Activated T-cell treated with anti-CD3 and anti-CD28 coated beads, Interleukin-2, amount 50 U/mL, for 24 hours (primary cell): ENCODE measurements around the gene EMP2.

Experiments used
- DNase-seq: peaks from one replicate; pipeline ENCODE4 v3.0.0-alpha.2; 2020
- H3K27ac Mint-ChIP-seq: 2 replicates; pipeline ENCODE4 v1.8.0; 2020; ENCODE audit warnings: mild to moderate bottlenecking, mixed read lengths
- H3K27me3 Mint-ChIP-seq: 2 replicates; pipeline ENCODE4 v1.8.0; 2020; ENCODE audit warnings: mixed read lengths
- H3K36me3 Mint-ChIP-seq: 2 replicates; pipeline ENCODE4 v1.8.0; 2020; ENCODE audit warnings: low read depth, mixed read lengths
- H3K4me1 Mint-ChIP-seq: 2 replicates; pipeline ENCODE4 v1.8.0; 2020; ENCODE audit warnings: low read depth, mixed read lengths
- H3K4me3 Mint-ChIP-seq: 2 replicates; pipeline ENCODE4 v1.8.0; 2020; ENCODE audit warnings: mild to moderate bottlenecking, moderate library complexity, mixed read lengths
- H3K9me3 Mint-ChIP-seq: 2 replicates; pipeline ENCODE4 v1.8.0; 2020; ENCODE audit warnings: mixed read lengths

EMP2 gene

GRCh38 chr16:10558746-10559641 is 21.4 kb downstream of the EMP2 start:
- no peaks in the 10 kb centered on the region for H3K36me3 Mint-ChIP-seq
- no peak overlapping the region for H3K4me3 Mint-ChIP-seq
- no peak for DNase-seq
- peaks cover 9% of the 10 kb centered on the region for H3K9me3 Mint-ChIP-seq
- H3K27ac Mint-ChIP-seq, result no peak overlapping the region
- H3K4me1 Mint-ChIP-seq, result no peaks in the 10 kb centered on the region
- peaks cover 26% of the 10 kb centered on the region for H3K27me3 Mint-ChIP-seq

GRCh38 chr16:10558305-10558704 is 22.1 kb downstream of the EMP2 start:
- Mint-ChIP-seq H3K36me3 (no peaks in the 10 kb centered on the region), H3K9me3 (peaks cover 9% of the 10 kb centered on the region), H3K27ac (no peak overlapping the region), H3K4me3 (no peak overlapping the region), H3K27me3 (peaks cover 24% of the 10 kb centered on the region), H3K4me1 (peaks cover 3% of the 10 kb centered on the region)
- no peak for DNase-seq

DNA sequence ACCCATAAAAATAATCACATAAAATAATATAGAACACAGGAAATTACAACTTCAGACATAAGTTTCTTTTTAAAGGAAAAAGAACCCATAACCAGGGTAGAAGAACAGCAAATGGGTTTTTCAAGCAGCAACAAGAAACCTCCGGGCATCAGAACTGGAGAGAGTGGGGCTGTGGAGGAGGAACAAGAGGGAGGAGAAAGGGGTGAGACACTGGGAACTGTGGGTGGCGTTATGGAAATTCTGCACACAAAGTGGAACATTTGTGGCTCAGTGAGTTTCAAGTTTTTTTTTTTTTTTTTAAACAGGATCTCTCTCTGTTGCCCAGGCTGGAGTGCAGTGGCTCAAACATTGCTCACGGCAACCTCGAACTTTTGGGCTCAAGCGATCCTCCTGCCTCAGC is 22.6 kb downstream of the EMP2 start:
- peaks cover 9% of the 10 kb centered on the region for H3K4me1 Mint-ChIP-seq
- H3K9me3 Mint-ChIP-seq, result peaks cover 9% of the 10 kb centered on the region
- H3K27ac Mint-ChIP-seq, result no peak overlapping the region
- DNase-seq, result no peak
- no peaks in the 10 kb centered on the region for H3K36me3 Mint-ChIP-seq
- H3K4me3 Mint-ChIP-seq, result no peak overlapping the region
- H3K27me3 Mint-ChIP-seq, result peaks cover 29% of the 10 kb centered on the region

- H3K36me3 Mint-ChIP-seq, result no peaks in the 10 kb centered on the region
- no peak overlapping the region for H3K4me3 Mint-ChIP-seq
- H3K4me1 Mint-ChIP-seq, result peaks cover 10% of the 10 kb centered on the region
- DNase-seq, result no peak
- no peaks in the 10 kb centered on the region for H3K9me3 Mint-ChIP-seq
- H3K27ac Mint-ChIP-seq, result no peak overlapping the region
- peaks cover 33% of the 10 kb centered on the region for H3K27me3 Mint-ChIP-seq
Observed at GRCh38 chr16:10556236-10556635, 24.2 kb downstream of the EMP2 start.

GRCh38 chr16:10554569-10554968 is 25.8 kb downstream of the EMP2 start:
- H3K4me3 Mint-ChIP-seq, result no peak overlapping the region
- H3K27me3 Mint-ChIP-seq, result peaks cover 36% of the 10 kb centered on the region
- DNase-seq, result no peak

DNA sequence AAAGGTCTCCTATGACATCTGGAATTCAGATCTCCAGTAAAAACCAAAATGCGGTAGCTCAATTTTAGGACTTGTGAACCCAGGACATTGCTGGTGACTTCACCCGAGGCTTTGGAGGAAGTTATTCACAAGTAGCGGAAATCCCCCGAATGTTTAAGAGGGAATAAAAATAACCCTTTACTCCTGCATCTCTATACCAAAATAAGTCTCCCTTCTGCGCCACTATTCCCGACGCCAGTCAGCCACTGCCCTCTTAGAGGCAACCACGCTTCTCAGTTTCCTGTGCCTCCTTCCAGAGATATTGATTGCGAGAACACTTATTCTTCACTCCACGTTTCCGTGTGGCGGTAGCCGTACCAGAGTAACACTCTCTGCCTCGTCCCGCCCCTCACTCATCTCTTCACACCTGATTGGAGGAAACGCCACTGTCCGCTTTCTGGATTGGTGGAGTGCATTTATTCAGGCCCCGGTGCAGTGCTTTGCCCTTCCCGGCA is 27.4 kb downstream of the EMP2 start:
- Mint-ChIP-seq H3K4me1 (peaks cover 10% of the 10 kb centered on the region), H3K27ac (peak overlapping the region; percentile 79), H3K4me3 (peak overlapping the region; percentile 60), H3K9me3 (no peaks in the 10 kb centered on the region), H3K27me3 (peaks cover 38% of the 10 kb centered on the region), H3K36me3 (no peaks in the 10 kb centered on the region)
- peak; percentile 70 for DNase-seq

More at GRCh38 chr16:10554569-10554968, 25.8 kb downstream of the EMP2 start:
- Mint-ChIP-seq H3K27ac (no peak overlapping the region), H3K36me3 (no peaks in the 10 kb centered on the region), H3K4me1 (peaks cover 10% of the 10 kb centered on the region), H3K9me3 (no peaks in the 10 kb centered on the region)

DNA sequence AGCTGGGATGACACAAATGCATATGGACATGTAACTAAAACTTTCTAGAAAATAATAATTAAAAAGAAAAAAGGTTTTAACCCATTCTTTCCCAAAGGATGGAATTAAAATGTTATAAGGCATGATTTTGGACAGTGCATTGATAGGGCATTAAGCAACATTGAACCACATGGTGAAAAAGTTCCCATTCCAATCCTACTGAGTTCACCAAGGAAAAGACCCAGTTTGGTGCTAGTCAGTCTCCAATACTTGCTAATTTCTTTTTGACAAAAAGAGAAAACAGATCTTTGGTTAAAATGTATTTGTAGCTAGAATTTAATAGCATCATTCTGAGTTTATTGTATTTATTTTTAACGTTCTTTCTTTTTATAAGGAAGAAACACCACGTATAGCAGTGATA is 28.1 kb downstream of the EMP2 start:
- H3K9me3 Mint-ChIP-seq, result peaks cover 2% of the 10 kb centered on the region
- H3K27me3 Mint-ChIP-seq, result peaks cover 42% of the 10 kb centered on the region
- H3K4me1 Mint-ChIP-seq, result peaks cover 10% of the 10 kb centered on the region
- H3K27ac Mint-ChIP-seq, result no peak overlapping the region
- H3K36me3 Mint-ChIP-seq, result no peaks in the 10 kb centered on the region
- no peak overlapping the region for H3K4me3 Mint-ChIP-seq
- DNase-seq, result no peak

- no peak for DNase-seq
- Mint-ChIP-seq H3K4me1 (peaks cover 10% of the 10 kb centered on the region), H3K27me3 (peaks cover 43% of the 10 kb centered on the region), H3K36me3 (no peaks in the 10 kb centered on the region), H3K4me3 (no peak overlapping the region), H3K9me3 (peaks cover 3% of the 10 kb centered on the region), H3K27ac (no peak overlapping the region)
Observed at GRCh38 chr16:10551881-10552280, 28.5 kb downstream of the EMP2 start.

DNA sequence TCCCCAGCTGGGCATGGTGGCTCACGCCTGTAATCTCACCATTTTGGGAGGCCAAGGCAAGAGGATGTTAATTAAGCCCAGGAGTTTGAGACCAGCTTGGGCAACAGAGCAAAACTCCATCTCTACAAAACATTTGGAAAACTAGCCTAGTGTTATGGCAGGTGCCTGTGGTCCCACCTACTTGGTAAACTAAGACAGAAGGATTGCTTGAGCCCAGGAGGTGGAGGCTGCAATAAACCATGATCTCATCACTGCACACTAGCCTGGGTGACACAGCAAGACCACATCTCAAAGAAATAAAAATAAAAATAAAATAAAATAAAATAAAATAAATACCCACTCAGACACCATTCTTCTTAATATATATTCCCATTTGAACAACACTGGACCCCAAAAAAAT is 32.0 kb downstream of the EMP2 start:
- Mint-ChIP-seq H3K9me3 (peaks cover 3% of the 10 kb centered on the region), H3K4me1 (peaks cover 8% of the 10 kb centered on the region), H3K4me3 (no peak overlapping the region), H3K27me3 (peaks cover 33% of the 10 kb centered on the region), H3K27ac (no peak overlapping the region), H3K36me3 (no peaks in the 10 kb centered on the region)
- DNase-seq, result no peak

DNA sequence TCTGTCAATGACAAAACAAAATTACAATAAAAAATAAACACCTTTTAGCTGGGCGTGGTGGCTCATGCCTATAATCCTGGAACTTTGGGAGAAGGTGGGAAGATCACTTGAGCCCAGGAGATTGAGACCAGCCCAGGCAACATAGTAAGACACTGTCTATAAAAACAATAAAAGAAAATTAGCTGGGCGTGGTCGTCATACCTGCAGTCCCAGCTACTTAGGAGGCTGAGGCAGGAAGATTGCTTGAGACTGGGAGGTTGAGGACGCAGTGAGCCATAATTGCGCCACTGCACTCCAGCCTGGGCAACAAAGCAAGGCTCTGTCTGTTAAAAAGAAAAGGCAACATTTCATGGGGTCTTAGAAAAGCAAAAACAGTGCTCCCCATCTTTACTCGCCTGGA is 32.7 kb downstream of the EMP2 start:
- Mint-ChIP-seq H3K27me3 (peaks cover 27% of the 10 kb centered on the region), H3K27ac (no peak overlapping the region), H3K4me1 (peaks cover 1% of the 10 kb centered on the region), H3K9me3 (peaks cover 3% of the 10 kb centered on the region), H3K4me3 (no peak overlapping the region), H3K36me3 (no peaks in the 10 kb centered on the region)
- no peak for DNase-seq

DNA sequence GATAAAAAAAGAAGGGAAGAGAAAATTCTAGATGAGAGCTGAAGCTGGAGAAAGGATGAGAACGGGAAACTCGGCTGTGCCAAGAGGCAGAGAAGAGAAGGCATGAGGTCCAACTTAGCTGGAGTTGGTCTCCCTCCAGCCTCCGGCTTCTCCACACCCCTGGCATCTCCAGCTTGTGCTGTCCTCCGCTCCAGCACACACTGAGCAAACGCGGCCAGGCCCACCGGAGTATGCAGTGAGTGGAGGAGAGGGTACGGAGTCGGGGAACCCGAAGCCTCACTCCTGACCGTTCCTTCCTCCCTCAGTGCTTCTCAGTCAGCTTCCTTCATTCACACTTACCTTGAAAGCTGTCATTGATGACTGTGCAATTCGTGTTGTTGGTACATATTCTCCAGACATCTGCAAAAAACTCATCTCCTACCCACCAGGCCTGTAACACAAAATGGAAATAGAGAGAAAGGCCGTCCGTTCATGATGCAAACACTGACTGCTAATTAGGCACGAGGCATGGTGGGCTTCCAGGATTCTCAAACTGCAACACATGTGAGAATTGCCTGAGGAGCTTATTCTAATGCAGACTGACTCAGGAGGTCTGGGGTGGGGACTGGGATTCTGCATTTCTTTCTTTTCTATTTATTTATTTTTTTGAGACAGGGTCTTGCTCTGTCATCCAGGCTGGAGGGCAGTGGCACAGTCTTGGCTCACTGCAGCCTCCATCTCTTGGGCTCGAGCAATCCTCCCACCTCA is 37.0 kb downstream of the EMP2 start:
- Mint-ChIP-seq H3K4me1 (no peaks in the 10 kb centered on the region), H3K9me3 (peaks cover 3% of the 10 kb centered on the region), H3K27ac (no peak overlapping the region), H3K36me3 (no peaks in the 10 kb centered on the region), H3K4me3 (no peak overlapping the region), H3K27me3 (peaks cover 21% of the 10 kb centered on the region)
- no peak for DNase-seq

- H3K4me1 Mint-ChIP-seq, result no peaks in the 10 kb centered on the region
- H3K27ac Mint-ChIP-seq, result no peak overlapping the region
Observed at GRCh38 chr16:10541366-10541765, 39.0 kb downstream of the EMP2 start.

GRCh38 chr16:10539793-10540192 is 40.6 kb downstream of the EMP2 start:
- DNase-seq, result no peak
- no peak overlapping the region for H3K4me3 Mint-ChIP-seq
- H3K27me3 Mint-ChIP-seq, result peaks cover 5% of the 10 kb centered on the region
- H3K27ac Mint-ChIP-seq, result no peak overlapping the region
- H3K36me3 Mint-ChIP-seq, result no peaks in the 10 kb centered on the region
- H3K9me3 Mint-ChIP-seq, result no peaks in the 10 kb centered on the region
- no peaks in the 10 kb centered on the region for H3K4me1 Mint-ChIP-seq

More at GRCh38 chr16:10541366-10541765, 39.0 kb downstream of the EMP2 start:
- H3K36me3 Mint-ChIP-seq, result no peaks in the 10 kb centered on the region
- DNase-seq, result no peak
- H3K4me3 Mint-ChIP-seq, result no peak overlapping the region
- H3K27me3 Mint-ChIP-seq, result peaks cover 11% of the 10 kb centered on the region
- H3K9me3 Mint-ChIP-seq, result no peaks in the 10 kb centered on the region

GRCh38 chr16:10539236-10539635 is 41.2 kb downstream of the EMP2 start:
- H3K9me3 Mint-ChIP-seq, result no peaks in the 10 kb centered on the region
- peaks cover 3% of the 10 kb centered on the region for H3K27me3 Mint-ChIP-seq
- no peak overlapping the region for H3K4me3 Mint-ChIP-seq
- no peaks in the 10 kb centered on the region for H3K4me1 Mint-ChIP-seq
- no peak overlapping the region for H3K27ac Mint-ChIP-seq
- no peak for DNase-seq
- H3K36me3 Mint-ChIP-seq, result no peaks in the 10 kb centered on the region

DNA sequence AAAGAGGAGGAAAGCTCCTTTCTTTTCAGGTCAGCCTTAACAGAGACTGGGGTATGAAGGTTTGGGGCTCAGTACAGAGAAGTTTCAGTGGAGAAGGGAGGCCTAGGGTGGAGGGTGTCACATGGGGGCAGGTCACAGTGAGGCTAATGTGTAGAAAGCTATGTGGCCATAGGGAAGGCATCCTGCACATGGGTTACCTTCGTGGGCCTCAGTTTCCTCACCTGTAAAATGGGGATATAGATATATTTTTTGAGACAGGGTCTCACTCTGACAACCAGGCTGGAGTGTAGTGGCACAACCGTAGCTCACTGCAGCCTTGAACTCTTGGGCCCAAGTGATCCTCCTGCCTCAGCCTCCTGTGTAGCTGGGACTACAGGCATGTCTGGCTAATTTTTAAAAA is 41.8 kb downstream of the EMP2 start:
- H3K9me3 Mint-ChIP-seq, result no peaks in the 10 kb centered on the region
- DNase-seq, result no peak
- no peak overlapping the region for H3K4me3 Mint-ChIP-seq
- H3K36me3 Mint-ChIP-seq, result no peaks in the 10 kb centered on the region
- H3K4me1 Mint-ChIP-seq, result no peaks in the 10 kb centered on the region
- no peak overlapping the region for H3K27ac Mint-ChIP-seq
- peaks cover 3% of the 10 kb centered on the region for H3K27me3 Mint-ChIP-seq
